Skeletal muscle cell (primary cell): Measurements from ENCODE around the gene STBD1.
"Not testable (repeated sequence)": the region's sequence is repeated elsewhere in the genome, so short reads cannot be mapped to it uniquely, and the experiment has no call there.

ENCODE experiments used
- DNase-seq: peaks from one replicate; pipeline ENCODE4 v3.0.0-alpha.2; 2010; ENCODE audit warnings: low read depth
- H3K4me3 ChIP-seq: 2 replicates; pipeline ENCODE4 v1.5.1; 2011; ENCODE audit warnings: low read depth, mild to moderate bottlenecking, control low read depth, low read length, moderate library complexity

Gene STBD1

DNA sequence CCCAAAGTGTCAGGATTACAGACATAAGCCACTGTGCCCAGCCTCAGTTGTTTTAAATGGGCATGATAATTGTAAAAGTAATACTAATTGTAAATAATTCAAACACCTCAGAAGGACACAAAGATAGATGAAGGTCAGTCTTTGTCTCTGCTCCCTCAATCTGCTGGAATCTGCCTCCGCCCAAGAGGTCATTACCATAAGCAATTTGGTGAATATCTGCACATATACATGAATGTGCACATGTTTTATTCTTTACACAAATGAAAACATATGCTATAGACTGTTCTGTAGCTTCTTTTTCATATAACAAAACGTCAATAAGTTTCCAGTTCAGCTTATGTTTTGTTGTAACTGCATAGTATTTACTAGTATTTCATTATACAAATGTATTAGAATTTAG lies 7.0 kb downstream of the STBD1 start:
- no peak for DNase-seq
- no peak overlapping the region for H3K4me3 ChIP-seq

DNA sequence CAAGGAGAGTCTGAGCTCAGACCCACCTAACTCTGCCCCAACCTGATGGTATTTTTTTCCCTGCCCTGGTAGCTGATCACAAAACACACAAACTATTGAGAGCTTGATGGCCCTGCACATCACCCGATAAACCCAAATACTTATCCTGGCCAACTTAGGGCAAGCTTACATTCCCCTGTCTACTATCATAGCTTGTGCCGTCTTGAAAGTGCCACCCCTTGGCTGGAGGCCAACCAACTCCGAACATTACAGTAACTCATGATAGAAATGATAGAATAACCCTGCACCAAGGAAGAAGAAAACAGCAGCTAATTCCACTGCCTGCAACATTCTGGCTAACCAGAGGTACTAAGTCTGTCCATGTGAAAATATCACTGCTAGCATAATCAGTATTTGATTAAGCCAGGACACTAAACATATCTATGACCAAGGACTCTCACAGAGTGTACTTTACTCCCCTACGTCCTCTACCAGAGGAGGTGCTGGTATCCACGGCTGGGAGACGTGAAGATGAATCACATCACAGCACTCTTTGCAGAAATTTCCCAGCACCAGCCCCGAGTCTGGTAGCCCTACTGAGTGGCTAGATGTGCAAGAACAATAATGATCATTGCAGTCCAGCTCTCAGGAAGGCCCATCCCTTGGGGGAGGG lies 8.9 kb downstream of the STBD1 start:
- no peak overlapping the region for H3K4me3 ChIP-seq
- DNase-seq: no peak

DNA sequence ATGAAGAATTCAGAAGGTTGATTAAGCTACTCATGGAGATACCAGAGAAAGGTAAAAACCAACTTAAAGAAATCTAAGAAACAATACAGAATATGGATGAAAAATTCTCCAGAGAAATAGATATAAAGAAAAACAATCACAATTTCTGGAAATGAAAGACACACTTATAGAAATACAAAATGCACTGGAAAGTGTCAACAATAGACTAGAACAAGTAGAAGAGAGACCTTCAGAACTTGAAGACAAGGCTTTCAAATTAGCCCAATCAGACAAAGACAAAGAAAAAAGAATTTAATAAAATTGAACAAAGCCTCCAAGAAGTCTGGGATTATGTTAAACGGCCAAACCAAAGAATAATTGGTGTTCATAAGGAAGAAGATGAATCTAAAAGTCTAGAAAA lies 9.6 kb downstream of the STBD1 start:
- H3K4me3 ChIP-seq: no peak overlapping the region
- no peak for DNase-seq

DNA sequence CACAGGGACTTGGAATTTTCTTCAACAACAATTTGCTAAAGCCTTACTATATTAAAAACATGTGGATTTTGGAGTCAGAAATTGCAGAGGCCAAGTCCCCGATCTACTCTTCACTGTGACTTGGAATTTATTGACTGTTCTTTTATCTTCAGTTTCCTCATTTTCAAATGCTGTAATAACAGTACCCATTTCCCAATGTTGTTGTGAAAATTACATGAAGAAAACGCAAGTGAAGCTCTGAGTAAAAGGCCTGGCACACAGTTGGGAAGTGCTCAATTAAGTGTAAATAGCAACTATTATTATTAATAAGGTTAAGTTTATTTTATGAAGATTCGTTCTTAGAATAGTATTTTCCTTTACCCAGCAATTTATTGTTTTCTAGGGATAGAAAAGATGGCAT lies 15.7 kb downstream of the STBD1 start:
- no peak overlapping the region for H3K4me3 ChIP-seq
- DNase-seq: no peak

DNA sequence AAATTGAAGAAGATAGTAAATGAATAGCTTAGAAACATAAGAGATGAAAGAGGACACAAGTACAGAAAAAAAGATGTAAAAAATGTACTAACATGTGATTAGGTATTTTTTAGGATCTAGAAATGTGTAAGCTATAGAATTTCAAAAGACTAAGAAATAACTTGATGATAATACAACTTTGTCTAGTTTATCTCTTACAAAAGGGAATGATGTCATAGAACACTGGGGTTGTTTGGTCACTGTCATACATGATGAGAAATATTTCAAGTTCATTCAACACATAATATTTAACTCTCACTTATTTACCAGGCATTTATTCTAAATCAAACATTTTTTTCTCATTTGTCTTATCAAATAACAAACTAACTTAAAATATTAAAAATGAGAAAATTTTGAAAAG lies 18.5 kb downstream of the STBD1 start:
- H3K4me3 ChIP-seq: no peak overlapping the region
- DNase-seq: no peak

DNA sequence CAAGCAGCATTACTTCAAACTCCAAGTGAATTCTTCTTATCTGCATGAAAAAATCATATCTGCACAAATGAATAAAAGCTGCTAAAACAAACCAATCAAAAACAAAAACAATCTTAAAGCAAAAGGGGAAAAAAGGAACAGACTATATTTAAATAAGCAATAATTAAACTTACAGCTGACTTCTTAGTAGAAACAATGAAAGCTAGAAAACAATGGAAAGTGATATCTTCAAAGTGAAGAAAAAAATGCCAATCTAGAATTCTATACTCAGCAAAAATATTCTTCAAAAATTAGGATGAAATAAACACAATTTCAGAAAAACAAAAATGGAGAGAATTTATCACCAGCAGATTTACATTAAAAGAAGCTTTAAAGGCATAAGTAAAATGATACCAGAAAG lies 20.0 kb downstream of the STBD1 start:
- no peak for DNase-seq
- no peak overlapping the region for H3K4me3 ChIP-seq

DNA sequence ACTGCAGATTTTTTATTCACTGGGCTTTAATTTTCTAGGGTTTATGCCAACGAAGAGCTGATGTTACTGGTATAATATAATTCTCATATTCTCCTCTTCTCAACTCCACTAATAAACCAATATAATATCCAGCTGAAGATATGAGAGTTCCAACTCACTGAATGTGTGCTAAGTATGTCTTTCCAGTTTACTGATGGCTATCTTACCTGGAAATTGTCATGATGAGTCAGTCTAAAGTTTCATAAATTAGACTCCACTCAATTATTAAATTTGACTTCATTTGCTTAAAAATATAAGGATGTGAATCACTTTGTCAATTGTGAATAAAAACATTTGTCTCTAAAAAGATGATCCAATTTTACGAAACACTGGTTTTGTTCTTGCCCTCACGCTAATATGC lies 28.4 kb downstream of the STBD1 start:
- no peak for DNase-seq
- H3K4me3 ChIP-seq: no peak overlapping the region

DNA sequence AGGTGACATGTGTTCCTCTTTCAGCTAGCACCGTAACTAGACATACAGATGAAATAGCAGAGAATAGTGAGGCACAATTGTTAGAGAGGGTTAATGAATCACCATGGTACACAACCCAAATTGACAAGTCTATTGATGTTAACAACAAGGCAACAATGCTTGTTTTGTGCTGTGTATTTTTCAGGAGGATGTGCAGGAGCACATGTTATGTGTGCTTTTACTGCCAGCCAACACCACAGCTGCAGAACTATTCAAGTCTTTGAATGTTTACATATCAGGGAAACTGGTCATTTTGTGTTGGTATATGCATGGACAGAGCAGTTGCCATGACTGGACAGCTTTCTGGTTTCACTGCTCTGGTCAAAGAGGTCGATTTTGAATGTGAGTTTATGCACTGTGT lies 32.8 kb downstream of the STBD1 start:
- no peak for DNase-seq
- H3K4me3 ChIP-seq: no peak overlapping the region

DNA sequence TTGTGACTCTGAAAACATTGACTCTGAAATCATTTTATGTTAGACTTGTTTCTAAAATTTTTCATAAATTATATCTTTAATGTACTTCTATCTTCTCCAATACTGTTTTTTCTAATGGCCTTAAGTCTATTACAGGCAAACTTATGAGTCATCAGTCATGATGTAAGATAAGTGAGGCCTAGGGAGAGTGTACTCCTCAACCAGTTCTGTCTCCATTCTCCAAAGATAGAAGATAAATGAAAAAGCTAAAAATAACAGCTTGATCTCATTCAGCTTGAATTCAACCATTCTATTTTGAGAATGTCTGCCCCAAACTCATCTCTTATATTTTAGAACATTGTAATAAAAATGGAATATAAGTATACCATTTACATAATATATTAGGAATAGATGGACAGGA lies 34.5 kb downstream of the STBD1 start:
- peak; percentile 45 for DNase-seq
- no peak overlapping the region for H3K4me3 ChIP-seq

DNA sequence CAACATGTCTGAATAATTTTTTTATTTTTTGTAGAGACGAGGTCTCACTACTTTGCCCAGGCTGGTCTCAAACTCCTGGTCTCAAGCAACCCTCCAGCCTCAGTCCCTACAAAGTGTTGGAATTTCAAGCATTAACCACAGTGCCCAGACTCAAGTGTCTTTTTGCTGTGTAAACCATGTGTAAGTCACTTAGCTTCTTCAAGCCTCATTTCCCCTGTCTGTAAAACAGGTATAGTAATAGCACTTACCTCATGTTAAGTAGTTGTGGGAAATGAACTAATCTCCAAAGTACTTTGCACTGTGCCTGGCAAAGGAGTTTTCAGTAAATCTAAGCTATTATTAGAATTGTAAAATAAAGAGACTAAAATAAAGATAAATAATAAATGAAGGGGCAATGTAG lies 35.7 kb downstream of the STBD1 start:
- H3K4me3 ChIP-seq: no peak overlapping the region
- no peak for DNase-seq

DNA sequence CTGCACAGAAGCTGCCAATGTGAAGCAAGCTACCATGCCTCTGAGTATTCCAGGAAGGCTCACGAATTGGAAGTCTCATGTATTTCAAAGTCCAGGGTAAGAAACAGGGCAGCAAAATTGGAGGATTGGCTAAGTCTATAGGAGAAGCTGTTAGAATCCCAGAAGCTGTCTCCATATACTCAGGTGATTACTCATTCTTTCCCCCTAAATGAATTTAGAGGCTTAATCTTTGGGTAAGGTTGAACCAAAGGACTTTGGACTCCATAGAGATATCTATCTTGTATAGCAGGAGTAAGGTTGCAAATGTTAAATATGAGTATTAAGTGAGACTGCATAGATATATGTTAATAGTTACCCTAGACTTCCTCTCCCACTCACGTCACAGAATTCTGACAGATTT lies 36.3 kb downstream of the STBD1 start:
- DNase-seq: no peak

DNA sequence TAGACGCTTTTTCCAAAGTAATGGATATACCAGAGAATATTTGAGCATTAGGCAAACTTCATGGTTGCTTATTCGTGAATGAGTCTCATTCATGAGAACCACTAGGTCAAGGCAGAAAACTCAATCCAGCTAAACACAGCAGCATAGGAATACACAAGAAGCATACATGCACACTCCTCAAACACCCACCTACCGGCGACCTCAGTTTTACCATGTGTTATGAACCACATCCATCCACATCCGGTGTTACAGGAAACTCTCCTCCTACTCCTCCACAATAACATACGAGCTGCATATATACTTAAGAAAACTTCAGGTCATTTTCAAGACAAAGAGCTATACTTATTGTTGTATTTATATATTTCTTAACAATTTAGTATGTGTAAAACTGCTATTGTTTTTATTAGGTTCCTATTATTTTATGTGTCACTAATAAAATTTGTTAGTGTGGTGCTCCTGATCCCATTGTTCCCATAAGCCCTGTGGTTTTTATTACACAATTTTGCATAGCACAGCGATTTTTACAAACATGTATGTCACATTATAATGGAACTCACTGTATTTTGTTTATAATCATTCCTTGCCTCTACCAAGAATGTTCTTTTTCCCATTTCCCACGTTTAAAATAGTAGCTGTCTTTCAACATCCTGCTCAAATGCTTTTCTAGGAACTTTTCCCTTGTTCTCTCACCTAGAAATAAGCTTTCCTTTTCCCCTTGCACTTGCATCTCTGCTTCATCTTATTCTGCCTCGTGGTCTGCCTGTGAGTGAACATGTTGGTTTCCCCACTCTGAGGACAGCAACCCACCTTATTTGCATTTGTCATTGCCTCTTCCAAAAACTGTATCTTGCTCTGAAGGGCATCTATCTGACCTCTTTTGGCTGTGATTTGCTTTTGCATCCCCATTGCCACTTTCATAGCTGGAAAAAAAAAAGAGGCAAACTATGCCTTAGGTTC lies 48.3 kb downstream of the STBD1 start:
- no peak for DNase-seq
- no peak overlapping the region for H3K4me3 ChIP-seq

More for the DNA sequence above, 36.3 kb downstream of the STBD1 start:
- no peak overlapping the region for H3K4me3 ChIP-seq

DNA sequence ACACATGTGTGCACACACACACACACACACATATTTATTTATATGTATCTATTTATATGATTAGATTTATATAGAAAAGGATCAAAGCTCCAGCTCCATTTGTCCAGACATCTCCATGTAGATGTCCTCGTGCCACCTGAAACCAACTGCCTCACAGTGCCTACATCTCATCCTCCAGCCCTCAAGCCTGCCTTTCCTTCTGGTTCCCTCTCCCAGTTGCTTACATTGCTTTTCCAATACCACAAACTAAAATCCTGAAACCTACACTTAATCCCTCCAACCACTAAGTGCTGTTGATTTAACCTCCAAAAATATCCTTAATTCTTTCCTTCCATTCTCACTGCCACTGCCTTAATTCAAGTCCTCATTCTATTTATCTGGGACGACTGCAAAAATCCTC lies 51.4 kb downstream of the STBD1 start:
- H3K4me3 ChIP-seq: no peak overlapping the region
- DNase-seq: no peak

DNA sequence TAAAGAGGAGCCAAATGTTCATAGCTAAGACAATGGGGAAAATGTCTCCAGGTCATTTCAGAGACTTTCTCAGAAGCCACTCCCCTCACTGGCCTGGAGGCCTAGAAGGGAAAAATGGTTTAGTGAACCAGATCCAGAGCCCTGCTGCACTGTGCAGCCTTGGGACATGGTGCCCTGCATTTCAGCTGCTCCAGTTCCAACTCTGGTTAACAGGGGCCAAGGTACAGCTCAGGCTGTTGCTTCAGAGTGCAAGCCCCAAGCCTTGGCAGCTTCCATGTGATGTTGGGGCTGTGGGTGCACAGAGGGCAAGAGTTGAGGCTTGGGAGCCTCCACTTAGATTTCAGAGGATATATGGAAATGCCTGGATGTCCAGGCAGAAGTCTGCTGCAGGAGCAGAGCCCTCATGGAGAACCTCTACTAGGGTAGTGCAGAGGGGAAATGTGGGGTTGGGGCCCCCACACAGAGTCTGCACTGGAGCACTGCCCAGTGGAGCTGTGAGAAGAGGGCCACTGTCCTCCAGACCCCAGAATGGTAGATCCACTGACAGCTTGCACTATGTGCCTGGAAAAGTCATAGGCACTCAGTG lies 53.4 kb downstream of the STBD1 start:
- not testable (repeated sequence) for DNase-seq, H3K4me3 ChIP-seq
